Measurements from ENCODE around the gene TNFRSF18.

DNA sequence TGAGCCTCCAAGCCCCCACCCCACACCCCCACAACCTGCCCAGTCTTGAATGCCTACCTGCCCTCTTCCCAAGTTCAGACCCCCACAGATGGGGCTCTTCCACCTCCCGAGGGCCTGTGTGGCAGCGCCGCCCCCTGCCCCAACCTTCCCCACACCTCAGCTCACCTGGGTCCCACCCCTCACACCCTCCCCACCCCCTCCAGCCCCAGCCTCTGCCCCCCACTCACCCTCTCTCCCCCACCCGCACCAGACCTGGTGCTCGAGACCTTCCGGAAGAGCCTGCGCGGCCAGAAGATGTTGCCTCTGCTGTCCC, 9.2 kb downstream of the TNFRSF18 start:
- TF ChIP-seq CTCF (IDR thresholded peaks at IDR 0.05) (no peak), POLR2A (IDR thresholded peaks at IDR 0.05) (no peak), POLR2AphosphoS5 (IDR thresholded peaks at IDR 0.05) (no peak)
